Adrenal gland (tissue), 12 donors: ENCODE measurements around the gene P3H2. TPM values are rescaled to one million over a fixed set of nuclear protein-coding genes. Genes with fewer than 3 reads are reported as not detected.

Source experiments
- DNase-seq, 7 donors: peaks; one replicate each; pipeline ENCODE4 v3.0.0-alpha.2; 2019 to 2020
- H3K27ac ChIP-seq, 5 donors: fragments of 200-600 bp; sonication (generic) in 4 of 5; 1 replicate in 3 of 5; 2 replicates in 2 of 5; pipeline versions ENCODE4 v1.5.1 to v1.8.0; 2016 to 2020; ENCODE audit warnings: mild to moderate bottlenecking in 1 of 5
- H3K27me3 ChIP-seq: fragments of 200-600 bp; 2 replicates; pipeline ENCODE4 v1.8.0; 2021
- H3K36me3 ChIP-seq, 2 donors: fragments of 200-600 bp; replicated peaks in 1 of 2; 1 replicate in 1 of 2; 2 replicates in 1 of 2; pipeline versions ENCODE4 v1.5.1 to v1.8.0; 2018 to 2022
- H3K4me1 ChIP-seq, 2 donors: fragments of 200-600 bp; replicated peaks in 1 of 2; 1 replicate in 1 of 2; 2 replicates in 1 of 2; pipeline versions ENCODE4 v1.5.1 to v1.8.0; 2018 to 2021
- H3K4me3 ChIP-seq, 4 donors: fragments of 200-600 bp; sonication (generic) in 3 of 4; one replicate each; pipeline ENCODE4 v1.5.1; 2016 to 2018
- H3K9me3 ChIP-seq, 3 donors: fragments of 200-600 bp; sonication (generic) in 1 of 3; replicated peaks in 1 of 3; 1 replicate in 2 of 3; 2 replicates in 1 of 3; pipeline versions ENCODE4 v1.5.1 to v1.8.0; 2016 to 2021
- CTCF ChIP-seq, 6 experiments: fragments of 450-650 bp in 4 of 6; fragments of 200-600 bp in 2 of 6; sonication (generic) in 1 of 6; IDR thresholded peaks; 1 replicate in 5 of 6; 2 replicates in 1 of 6; pipeline versions ENCODE4 v1.5.1 to v1.8.0; 2016 to 2021; ENCODE audit warnings: antibody characterized with exemption in 6 of 6, mild to moderate bottlenecking in 2 of 6, moderate library complexity in 1 of 6
- POLR2A ChIP-seq, 2 donors: fragments of 450-650 bp; IDR thresholded peaks; one replicate each; pipeline ENCODE4 v1.6.1; 2017; ENCODE audit warnings: antibody characterized with exemption in 2 of 2, mild to moderate bottlenecking in 2 of 2, moderate library complexity in 1 of 2
- WGBS, 4 donors: extraction: QIAGEN DNeasy Blood & Tissue Kit in 2 of 4; methylation state at CpG; one replicate each; pipeline versions ENCODE4 v1.1.5 to v1.1.7; 2013 to 2017; 5-methylcytosine and 5-hydroxymethylcytosine counted together
- intact Hi-C, 2 donors: fragments of 100-400 bp; cut with DNase I; formaldehyde crosslinking; loops; one replicate each; pipeline versions ENCODE4 v1.14.1 to v1.15.0; 2022 to 2023
- polyA plus RNA-seq, 3 donors: library from polyadenylated mRNA; stranded (reverse); fragments of 200-250 nt in 2 of 3; fragments of 350-450 nt in 1 of 3; fragmentation: Illumina TruSeq in 1 of 3; extraction: RNeasy Lipid Tissue Mini Kit (QIAGEN cat#74804) in 1 of 3; gene quantifications; one replicate each; pipeline ENCODE4 v1.2.3, GENCODE V29; 2013 to 2014
- small RNA-seq, 2 donors: library from RNA; depleted of rRNA; stranded (forward); fragments of <200 nt; gene quantifications; one replicate each; pipeline ENCODE3, GENCODE V24; 2016
- total RNA-seq, 9 donors: library from RNA; depleted of rRNA in 4 of 9; stranded (reverse); fragments of >200 nt in 4 of 9; fragments of 120-200 nt in 1 of 9; fragmentation: NEBNext Ultra II Directional in 1 of 9; extraction: Animal tissue kit (Norgen Biotek cat#: 25700) in 1 of 9; gene quantifications; one replicate each; pipeline versions ENCODE4 v1.1.0 to v1.2.4, GENCODE V29; 2013 to 2023
- donor health status: healthy with polysubstance abuse.
- donor health status: Bipolar disorder and iron deficiency.
- donor health status: DM: yes; HTN: yes; CAD: no.
- donor health status: DM: no; HTN: no; CAD: no.
- donor health status: DM: no; HTN: no; CAD: no.
- donor health status: DM: yes; HTN: yes; CAD: no.

Gene P3H2
- total and polyA plus RNA-seq, 12 donors: 22.8 to 175 (median 88.1) TPM

DNA sequence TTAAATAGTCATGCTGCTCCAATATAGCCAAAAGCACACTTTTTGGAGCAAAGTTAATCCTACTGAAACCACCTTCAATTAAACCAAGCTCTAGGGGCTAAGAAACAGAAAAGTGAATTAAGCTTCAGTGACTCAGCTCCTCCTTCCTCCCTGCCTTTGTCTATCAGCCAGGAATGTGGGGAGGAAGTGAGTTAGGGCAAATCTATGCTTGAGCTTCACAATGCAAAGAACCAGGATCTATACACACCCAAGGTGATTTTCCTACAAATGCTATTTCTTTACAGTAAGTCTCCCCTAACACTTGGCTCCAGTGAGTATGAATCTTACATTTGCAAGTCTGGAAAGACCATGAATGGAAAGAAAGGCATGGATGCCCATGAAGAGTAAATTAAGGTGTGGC lies 212.1 kb downstream of the P3H2 start:
- no peaks in the 10 kb centered on the region for H3K36me3 ChIP-seq
- TF ChIP-seq POLR2A (IDR thresholded peaks at IDR 0.05): no peak
- no peak for TF ChIP-seq CTCF (IDR thresholded peaks at IDR 0.05)
- DNase-seq: no peak
- no peaks in the 10 kb centered on the region for H3K27me3 ChIP-seq
- H3K9me3 ChIP-seq: no peaks in the 10 kb centered on the region
- H3K4me1 ChIP-seq: no peaks in the 10 kb centered on the region
- H3K27ac ChIP-seq: no peak overlapping the region
- intact Hi-C loops: no loop called here
- H3K4me3 ChIP-seq: no peak overlapping the region

GRCh38 chr3:189907803-189908202 lies 212.9 kb downstream of the P3H2 start:
- WGBS, 4 donors: 83 to 86% (median 85%) methylated on average over 6 of the region's 6 CpGs
- Histone ChIP-seq H3K4me3 (no peak overlapping the region), H3K4me1 (no peaks in the 10 kb centered on the region), H3K27ac (no peak overlapping the region), H3K27me3 (no peaks in the 10 kb centered on the region), H3K36me3 (no peaks in the 10 kb centered on the region), H3K9me3 (no peaks in the 10 kb centered on the region)
- no peak for DNase-seq
- intact Hi-C loops: no loop called here
- TF ChIP-seq POLR2A (IDR thresholded peaks at IDR 0.05) (no peak), CTCF (IDR thresholded peaks at IDR 0.05) (no peak)

Small RNAs within 50 kb of the gene (small RNA-seq; reads per million reads assigned to genes)
- gene RNU6-1109P: 0 reads per million in 2 donors

Other genes starting within 250 kb of the P3H2 start
- gene CLDN1, start 201.5 kb upstream of the P3H2 start, total RNA-seq: 100 to 1,000 TPM in 1 of 9 donors, 10 to 100 TPM in 8; 15.6 to 155 (median 64.6) TPM
- 10 to 100 TPM; 28.2 to 53.4 (median 39.3) TPM for gene CLDN1, start 201.5 kb upstream of the P3H2 start, polyA plus RNA-seq